Astrocyte of the spinal cord (primary cell): Measurements from ENCODE around the gene PPP2R3C.

Source experiments
- DNase-seq: peaks from one replicate; pipeline ENCODE4 v3.0.0; 2011; ENCODE audit warnings: low read depth, low spot score
- H3K4me3 ChIP-seq: 2 replicates; pipeline ENCODE4 v1.5.1; 2011; ENCODE audit warnings: low read depth, mild to moderate bottlenecking, low read length, moderate library complexity
- CTCF ChIP-seq: IDR thresholded peaks from 2 replicates; pipeline ENCODE4 v1.5.1; 2012; ENCODE audit warnings: low read depth, mild to moderate bottlenecking, low read length, inconsistent platforms
- in situ Hi-C: cut with HindIII; loops from 2 replicates; pipeline ENCODE4 v1.10.0; 2017; ENCODE audit warnings: low sequenced_read_pairs

PPP2R3C gene

GRCh38 chr14:35147186-35147585 lies 25.4 kb upstream of the PPP2R3C start:
- TF ChIP-seq CTCF = no peak
- no peak for DNase-seq
- in situ Hi-C loops = no loop called here
- no peak overlapping the region for H3K4me3 ChIP-seq

GRCh38 chr14:35146711-35147149 lies 24.9 kb upstream of the PPP2R3C start:
- in situ Hi-C loops = no loop called here

GRCh38 chr14:35144029-35144428 lies 22.2 kb upstream of the PPP2R3C start:
- in situ Hi-C loops = no loop called here

More at GRCh38 chr14:35146711-35147149, 24.9 kb upstream of the PPP2R3C start:
- TF ChIP-seq CTCF = no peak
- H3K4me3 ChIP-seq = no peak overlapping the region
- DNase-seq = no peak

GRCh38 chr14:35140718-35141581 lies 19.2 kb upstream of the PPP2R3C start:
- DNase-seq = peak; percentile 50
- in situ Hi-C loops = no loop called here
- no peak overlapping the region for H3K4me3 ChIP-seq
- peak; percentile 20 for TF ChIP-seq CTCF

More at GRCh38 chr14:35144029-35144428, 22.2 kb upstream of the PPP2R3C start:
- no peak overlapping the region for H3K4me3 ChIP-seq
- no peak for TF ChIP-seq CTCF
- no peak for DNase-seq

- no peak for TF ChIP-seq CTCF
- no peak for DNase-seq
- in situ Hi-C loops = no loop called here
- no peak overlapping the region for H3K4me3 ChIP-seq
These were observed 16.8 kb upstream of the PPP2R3C start for GRCh38 chr14:35138585-35138984.

- DNase-seq = no peak
- TF ChIP-seq CTCF = no peak
These were observed 12.7 kb upstream of the PPP2R3C start for GRCh38 chr14:35134329-35135123.

More at GRCh38 chr14:35134329-35135123, 12.7 kb upstream of the PPP2R3C start:
- in situ Hi-C loops = no loop called here
- no peak overlapping the region for H3K4me3 ChIP-seq
